SK-N-SH treated with all-trans-retinoic acid at 6 μM for 48 hours (cell line): ENCODE results near the gene UBQLN4.

Source experiments
- ATAC-seq: fragments of 200-7000 bp; cut with Tn5 transposase; 3 replicates; pipeline ENCODE4 v1.9.1; 2020; ENCODE audit warnings: mild to moderate bottlenecking, moderate library complexity
- ARNTL ChIP-seq: fragments of 450-650 bp; formaldehyde crosslinking; IDR thresholded peaks from 2 replicates; pipeline ENCODE4 v1.5.0; 2020; ENCODE audit warnings: low read depth, mild to moderate bottlenecking, moderate library complexity, borderline replicate concordance
- BACH2 ChIP-seq: fragments of 250-450 bp; sonication (Bioruptor Pico); IDR thresholded peaks from 2 replicates; pipeline ENCODE4 v1.9.0; 2021; ENCODE audit warnings: mild to moderate bottlenecking, borderline replicate concordance
- CREB5 ChIP-seq: fragments of 250-450 bp; sonication (Bioruptor Pico); IDR thresholded peaks from 2 replicates; pipeline ENCODE4 v1.5.1; 2020; ENCODE audit warnings: low read depth, mild to moderate bottlenecking, moderate library complexity
- CSDC2 ChIP-seq: fragments of 250-450 bp; sonication (Bioruptor Pico); IDR thresholded peaks from 2 replicates; pipeline ENCODE4 v1.5.0; 2020; ENCODE audit warnings: mild to moderate bottlenecking, moderate library complexity
- CSRNP3 ChIP-seq: fragments of 250-450 bp; sonication (Bioruptor Pico); IDR thresholded peaks from 2 replicates; pipeline ENCODE4 v1.5.1; 2021; ENCODE audit warnings: mild to moderate bottlenecking, moderate library complexity
- ESRRG ChIP-seq: fragments of 250-450 bp; sonication (Bioruptor Pico); IDR thresholded peaks from 2 replicates; pipeline ENCODE4 v1.6.1; 2021; ENCODE audit warnings: mild to moderate bottlenecking
- GLIS3 ChIP-seq: fragments of 250-450 bp; sonication (Bioruptor Pico); IDR thresholded peaks from 2 replicates; pipeline ENCODE4 v1.5.0; 2020; ENCODE audit warnings: mild to moderate bottlenecking, moderate library complexity
- ISL1 ChIP-seq: fragments of 250-450 bp; sonication (Bioruptor Pico); IDR thresholded peaks from 2 replicates; pipeline ENCODE4 v2.1.2; 2022; ENCODE audit warnings: mild to moderate bottlenecking, moderate library complexity
- OSR1 ChIP-seq: fragments of 250-450 bp; sonication (Bioruptor Pico); IDR thresholded peaks from 2 replicates; pipeline ENCODE4 v1.8.0; 2022; ENCODE audit warnings: moderate library complexity, mild to moderate bottlenecking, inconsistent platforms
- PATZ1 ChIP-seq: fragments of 250-450 bp; sonication (Bioruptor Pico); IDR thresholded peaks from 2 replicates; pipeline ENCODE4 v1.8.0; 2020; ENCODE audit warnings: mild to moderate bottlenecking, moderate library complexity, borderline replicate concordance
- POU6F1 ChIP-seq: fragments of 250-450 bp; sonication (Bioruptor Pico); IDR thresholded peaks from 2 replicates; pipeline ENCODE4 v1.8.0; 2021; ENCODE audit warnings: low read depth, mild to moderate bottlenecking, moderate library complexity, borderline replicate concordance
- PPARA ChIP-seq: fragments of 250-450 bp; sonication (Bioruptor Pico); IDR thresholded peaks from 2 replicates; pipeline ENCODE4 v1.5.0; 2020; ENCODE audit warnings: mild to moderate bottlenecking, borderline replicate concordance
- RARB ChIP-seq: fragments of 250-450 bp; sonication (Bioruptor Pico); IDR thresholded peaks from 2 replicates; pipeline ENCODE4 v1.8.0; 2021; ENCODE audit warnings: mild to moderate bottlenecking, moderate library complexity
- TCF4 ChIP-seq: fragments of 250-450 bp; sonication (Bioruptor Pico); IDR thresholded peaks from 2 replicates; pipeline ENCODE4 v1.8.0; 2021; ENCODE audit warnings: mild to moderate bottlenecking, moderate library complexity, borderline replicate concordance
- TOX ChIP-seq: fragments of 250-450 bp; sonication (Bioruptor Pico); IDR thresholded peaks from 2 replicates; pipeline ENCODE4 v1.8.0; 2021; ENCODE audit warnings: mild to moderate bottlenecking, moderate library complexity, borderline replicate concordance
- TSHZ2 ChIP-seq: fragments of 250-450 bp; sonication (Bioruptor Pico); IDR thresholded peaks from 2 replicates; pipeline ENCODE4 v1.5.0; 2020; ENCODE audit warnings: mild to moderate bottlenecking, moderate library complexity
- ZC3H10 ChIP-seq: fragments of 250-450 bp; sonication (Bioruptor Pico); IDR thresholded peaks from 2 replicates; pipeline ENCODE4 v1.5.1; 2021; ENCODE audit warnings: mild to moderate bottlenecking, moderate library complexity
- ZFP3 ChIP-seq: fragments of 250-450 bp; sonication (Bioruptor Pico); IDR thresholded peaks from 2 replicates; pipeline ENCODE4 v1.5.0; 2020; ENCODE audit warnings: mild to moderate bottlenecking, moderate library complexity
- ZNF565 ChIP-seq: fragments of 450-650 bp; formaldehyde crosslinking; conservative IDR thresholded peaks from 2 replicates; pipeline ENCODE4 v1.5.0; 2020; ENCODE audit warnings: low read depth, mild to moderate bottlenecking, moderate library complexity
- ZNF70 ChIP-seq: fragments of 450-650 bp; formaldehyde crosslinking; IDR thresholded peaks from 2 replicates; pipeline ENCODE4 v1.5.0; 2020; ENCODE audit warnings: mild to moderate bottlenecking, moderate library complexity
- ZNF8 ChIP-seq: fragments of 450-650 bp; formaldehyde crosslinking; IDR thresholded peaks from 2 replicates; pipeline ENCODE4 v1.5.0; 2020; ENCODE audit warnings: mild to moderate bottlenecking, moderate library complexity

Gene UBQLN4

GRCh38 chr1:156075162-156075561, 21.6 kb upstream of the UBQLN4 start:
- TF ChIP-seq RARB (CRISPR knock-in tag) (no peak), GLIS3 (no peak), ZNF565 (CRISPR knock-in tag) (no peak), ZNF70 (CRISPR knock-in tag) (no peak), ISL1 (CRISPR knock-in tag) (no peak), TSHZ2 (no peak), PATZ1 (CRISPR knock-in tag) (no peak), BACH2 (CRISPR knock-in tag) (no peak), POU6F1 (CRISPR knock-in tag) (no peak), ARNTL (no peak), CREB5 (CRISPR knock-in tag) (no peak)
- ATAC-seq: no peak

- TF ChIP-seq GLIS3 (no peak), ZFP3 (CRISPR knock-in tag) (no peak), ESRRG (CRISPR knock-in tag) (no peak), ARNTL (no peak), ZNF70 (CRISPR knock-in tag) (no peak), TOX (CRISPR knock-in tag) (no peak), ZNF565 (CRISPR knock-in tag) (no peak), ISL1 (CRISPR knock-in tag) (no peak), TSHZ2 (no peak), ZC3H10 (no peak), PPARA (CRISPR knock-in tag) (no peak)
- TF ChIP-seq, all 23 proteins: peak for 0
- no peak for ATAC-seq
These were observed 21.1 kb upstream of the UBQLN4 start for GRCh38 chr1:156074661-156075060.

GRCh38 chr1:156073740-156074139, 20.1 kb upstream of the UBQLN4 start:
- ATAC-seq: no peak
- TF ChIP-seq ISL1 (CRISPR knock-in tag) (no peak), OSR1 (CRISPR knock-in tag) (no peak), ZNF565 (CRISPR knock-in tag) (no peak), ZC3H10 (no peak), TSHZ2 (no peak), ESRRG (CRISPR knock-in tag) (no peak), ZNF8 (CRISPR knock-in tag) (no peak), TCF4 (CRISPR knock-in tag) (no peak), CSRNP3 (CRISPR knock-in tag) (no peak), CSDC2 (CRISPR knock-in tag) (no peak), GLIS3 (no peak), ZFP3 (CRISPR knock-in tag) (no peak), POU6F1 (CRISPR knock-in tag) (no peak)
